K562 (cell line): ENCODE data around the gene TXLNA. TPM values are rescaled to one million over a fixed set of nuclear protein-coding genes. Genes with fewer than 3 reads are reported as not detected.

Source experiments
- CXXC5 ChIP-seq: fragments of 250-450 bp; sonication (Bioruptor Pico); IDR thresholded peaks from 2 replicates; pipeline ENCODE4 v1.8.0; 2022; ENCODE audit warnings: inconsistent platforms, mild to moderate bottlenecking, moderate library complexity
- GABPB1 ChIP-seq: sonication (generic); formaldehyde crosslinking; IDR thresholded peaks from 2 replicates; pipeline ENCODE4 v1.8.0; 2022; ENCODE audit warnings: mild to moderate bottlenecking, missing genetic modification reagents
- KAT7 ChIP-seq: sonication (generic); formaldehyde crosslinking; IDR thresholded peaks from 2 replicates; pipeline ENCODE4 v1.8.0; 2022; ENCODE audit warnings: missing genetic modification reagents, mild to moderate bottlenecking, borderline replicate concordance
- MCM7 ChIP-seq, 2 experiments: fragments of 450-650 bp; IDR thresholded peaks; 2 replicates each; pipeline ENCODE4 v1.6.1; 2016 to 2018
- NFRKB ChIP-seq: fragments of 450-650 bp; IDR thresholded peaks from 2 replicates; pipeline ENCODE4 v1.6.1; 2016; ENCODE audit warnings: low read depth
- RAD21 ChIP-seq, 2 experiments: fragments of 250-450 bp in 1 of 2; fragments of 450-650 bp in 1 of 2; sonication (Bioruptor Pico) in 1 of 2; formaldehyde crosslinking in 1 of 2; IDR thresholded peaks in 1 of 2; conservative IDR thresholded peaks in 1 of 2; 2 replicates each; pipeline versions ENCODE4 v1.4.0 to v1.8.0; 2020 to 2022; ENCODE audit warnings: mild to moderate bottlenecking in 2 of 2, moderate library complexity in 1 of 2
- SAFB ChIP-seq: fragments of 200-400 bp; formaldehyde crosslinking; IDR thresholded peaks from 2 replicates; pipeline ENCODE4 v1.6.1; 2017; ENCODE audit warnings: low read depth, low read length, borderline replicate concordance
- ZNF263 ChIP-seq: sonication (generic); formaldehyde crosslinking; IDR thresholded peaks from 2 replicates; pipeline ENCODE4 v1.8.0; 2022; ENCODE audit warnings: mild to moderate bottlenecking, missing genetic modification reagents, borderline replicate concordance
- ZNF57 ChIP-seq: fragments of 450-650 bp; formaldehyde crosslinking; IDR thresholded peaks from 2 replicates; pipeline ENCODE4 v1.4.0; 2020; ENCODE audit warnings: mild to moderate bottlenecking, moderate library complexity
- ZNF668 ChIP-seq: fragments of 250-450 bp; sonication (Bioruptor Pico); IDR thresholded peaks from 2 replicates; pipeline ENCODE4 v1.8.0; 2022; ENCODE audit warnings: mild to moderate bottlenecking, inconsistent platforms
- polyA plus RNA-seq, 8 experiments: library from polyadenylated mRNA; depleted of rRNA in 4 of 8; stranded (reverse) in 5 of 8; unstranded in 3 of 8; fragments of >200 nt; fragmentation: Nextera tagmentation in 2 of 8; fragmentation: Illumina TruSeq in 1 of 8; extraction: Ambion mirVana in 2 of 8; extraction: Trizol in 1 of 8; gene quantifications; 2 replicates each; pipeline versions ENCODE4 v1.2.1 to v1.2.3, GENCODE V29; 2011 to 2014; ENCODE audit warnings: inconsistent platforms in 1 of 8, missing spikeins in 1 of 8
- total RNA-seq, 7 experiments: library from RNA; depleted of rRNA in 6 of 7; stranded (reverse); fragments of >200 nt in 6 of 7; fragmentation: Illumina TruSeq in 2 of 7; extraction: Trizol in 2 of 7; gene quantifications; 2 replicates each; pipeline versions ENCODE4 v1.2.1 to v1.2.3, GENCODE V29; 2011 to 2021; ENCODE audit warnings: low replicate concordance in 1 of 7
- TF ChIP-seq, protein P1 (sequence below): sonication (generic); formaldehyde crosslinking; IDR thresholded peaks from 2 replicates; pipeline ENCODE4 v1.8.0; 2023; ENCODE audit warnings: mild to moderate bottlenecking, missing genetic modification reagents
- TF ChIP-seq, protein P2 (sequence below), 2 experiments: fragments of 450-650 bp in 1 of 2; sonication (generic) in 1 of 2; formaldehyde crosslinking in 1 of 2; IDR thresholded peaks in 1 of 2; conservative IDR thresholded peaks in 1 of 2; 2 replicates each; pipeline versions ENCODE4 v1.6.1 to v1.8.1; 2016 to 2023; ENCODE audit warnings: mild to moderate bottlenecking in 2 of 2, moderate library complexity in 2 of 2, inconsistent platforms in 1 of 2, missing genetic modification reagents in 1 of 2
- TF ChIP-seq, protein P3 (sequence below): sonication (generic); formaldehyde crosslinking; IDR thresholded peaks from 2 replicates; pipeline ENCODE4 v1.4.0; 2020; ENCODE audit warnings: mild to moderate bottlenecking, missing genetic modification reagents
- TF ChIP-seq, protein P4 (sequence below): sonication (generic); formaldehyde crosslinking; IDR thresholded peaks from 2 replicates; pipeline ENCODE4 v1.8.1; 2022; ENCODE audit warnings: missing genetic modification reagents

The TXLNA gene
- total and polyA plus RNA-seq, 9 of the 15 experiments (the other 6 are each of a cell fraction or from before 2014, with no cell fraction given), result 9.2 to 54.5 (median 39.3) TPM

DNA sequence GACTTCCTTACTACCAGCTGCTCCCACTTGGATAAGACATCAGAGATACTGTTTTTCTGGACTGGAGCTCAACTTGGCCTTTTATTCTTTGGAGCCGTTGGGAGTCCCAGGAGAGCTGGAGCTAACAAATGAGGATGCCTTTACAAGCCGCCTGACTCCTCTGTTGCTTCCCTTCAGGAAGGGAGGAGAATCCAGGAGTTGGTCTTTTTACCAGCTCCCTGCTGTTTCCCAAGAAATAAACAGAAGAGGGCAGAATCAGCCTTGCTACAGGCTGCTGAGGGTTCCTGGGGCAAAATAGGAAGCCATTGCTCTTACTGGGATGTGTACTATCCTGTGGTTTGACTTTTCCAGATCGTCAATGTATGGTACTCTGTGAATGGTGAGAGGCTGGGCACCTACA lies 44.2 kb downstream of the TXLNA start (continued):
- TF ChIP-seq, protein P1, sequence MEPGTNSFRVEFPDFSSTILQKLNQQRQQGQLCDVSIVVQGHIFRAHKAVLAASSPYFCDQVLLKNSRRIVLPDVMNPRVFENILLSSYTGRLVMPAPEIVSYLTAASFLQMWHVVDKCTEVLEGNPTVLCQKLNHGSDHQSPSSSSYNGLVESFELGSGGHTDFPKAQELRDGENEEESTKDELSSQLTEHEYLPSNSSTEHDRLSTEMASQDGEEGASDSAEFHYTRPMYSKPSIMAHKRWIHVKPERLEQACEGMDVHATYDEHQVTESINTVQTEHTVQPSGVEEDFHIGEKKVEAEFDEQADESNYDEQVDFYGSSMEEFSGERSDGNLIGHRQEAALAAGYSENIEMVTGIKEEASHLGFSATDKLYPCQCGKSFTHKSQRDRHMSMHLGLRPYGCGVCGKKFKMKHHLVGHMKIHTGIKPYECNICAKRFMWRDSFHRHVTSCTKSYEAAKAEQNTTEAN (CRISPR knock-in tag), result no peak
- TF ChIP-seq ZNF263 (CRISPR knock-in tag), result no peak
- TF ChIP-seq MCM7 (IDR thresholded peaks at IDR 0.05), result no peak
- TF ChIP-seq RAD21 (CRISPR knock-in tag; conservative IDR thresholded peaks at IDR 0.05 in 1 of 2, IDR thresholded peaks at IDR 0.05 in 1 of 2), result peak in 1 of 2 experiments; percentile 16; a peak in 1 of 4 replicates
- TF ChIP-seq KAT7, result no peak
- TF ChIP-seq, protein P2, sequence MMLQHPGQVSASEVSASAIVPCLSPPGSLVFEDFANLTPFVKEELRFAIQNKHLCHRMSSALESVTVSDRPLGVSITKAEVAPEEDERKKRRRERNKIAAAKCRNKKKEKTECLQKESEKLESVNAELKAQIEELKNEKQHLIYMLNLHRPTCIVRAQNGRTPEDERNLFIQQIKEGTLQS (IDR thresholded peaks at IDR 0.05), result 0 out of 2 replicates have a peak, but pooled peaks have one; percentile 4
- TF ChIP-seq, protein P2 (CRISPR knock-in tag; conservative IDR thresholded peaks at IDR 0.05), result no peak
- TF ChIP-seq, protein P3, sequence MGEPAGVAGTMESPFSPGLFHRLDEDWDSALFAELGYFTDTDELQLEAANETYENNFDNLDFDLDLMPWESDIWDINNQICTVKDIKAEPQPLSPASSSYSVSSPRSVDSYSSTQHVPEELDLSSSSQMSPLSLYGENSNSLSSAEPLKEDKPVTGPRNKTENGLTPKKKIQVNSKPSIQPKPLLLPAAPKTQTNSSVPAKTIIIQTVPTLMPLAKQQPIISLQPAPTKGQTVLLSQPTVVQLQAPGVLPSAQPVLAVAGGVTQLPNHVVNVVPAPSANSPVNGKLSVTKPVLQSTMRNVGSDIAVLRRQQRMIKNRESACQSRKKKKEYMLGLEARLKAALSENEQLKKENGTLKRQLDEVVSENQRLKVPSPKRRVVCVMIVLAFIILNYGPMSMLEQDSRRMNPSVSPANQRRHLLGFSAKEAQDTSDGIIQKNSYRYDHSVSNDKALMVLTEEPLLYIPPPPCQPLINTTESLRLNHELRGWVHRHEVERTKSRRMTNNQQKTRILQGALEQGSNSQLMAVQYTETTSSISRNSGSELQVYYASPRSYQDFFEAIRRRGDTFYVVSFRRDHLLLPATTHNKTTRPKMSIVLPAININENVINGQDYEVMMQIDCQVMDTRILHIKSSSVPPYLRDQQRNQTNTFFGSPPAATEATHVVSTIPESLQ, result no peak
- no peak for TF ChIP-seq NFRKB
- TF ChIP-seq, protein P4, sequence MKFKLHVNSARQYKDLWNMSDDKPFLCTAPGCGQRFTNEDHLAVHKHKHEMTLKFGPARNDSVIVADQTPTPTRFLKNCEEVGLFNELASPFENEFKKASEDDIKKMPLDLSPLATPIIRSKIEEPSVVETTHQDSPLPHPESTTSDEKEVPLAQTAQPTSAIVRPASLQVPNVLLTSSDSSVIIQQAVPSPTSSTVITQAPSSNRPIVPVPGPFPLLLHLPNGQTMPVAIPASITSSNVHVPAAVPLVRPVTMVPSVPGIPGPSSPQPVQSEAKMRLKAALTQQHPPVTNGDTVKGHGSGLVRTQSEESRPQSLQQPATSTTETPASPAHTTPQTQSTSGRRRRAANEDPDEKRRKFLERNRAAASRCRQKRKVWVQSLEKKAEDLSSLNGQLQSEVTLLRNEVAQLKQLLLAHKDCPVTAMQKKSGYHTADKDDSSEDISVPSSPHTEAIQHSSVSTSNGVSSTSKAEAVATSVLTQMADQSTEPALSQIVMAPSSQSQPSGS, result no peak
- TF ChIP-seq ZNF668 (CRISPR knock-in tag), result no peak
- 0 out of 2 replicates have a peak, but pooled peaks have one; percentile 40 for TF ChIP-seq GABPB1
- TF ChIP-seq CXXC5 (CRISPR knock-in tag), result no peak
- no peak for TF ChIP-seq SAFB
- TF ChIP-seq ZNF57 (CRISPR knock-in tag), result no peak
- TF ChIP-seq, all 486 proteins: peak for 4
